T-helper 9 cell (primary cell): ENCODE data around the gene ZFP69.

ENCODE experiments used
- DNase-seq: peaks from one replicate; pipeline ENCODE4 v3.0.0-alpha.2; 2020

ZFP69 gene

GRCh38 chr1:40508375-40509341, 31.6 kb downstream of the ZFP69 start, which contains the start of gene EXO5:
Gene EXO5 (plus strand): TSS chr1:40508767. CDS start chr1:40514545, 5,778 bp downstream.
- peak; percentile 59 for DNase-seq

GRCh38 chr1:40519517-40519916, 42.4 kb downstream of the ZFP69 start:
- no peak for DNase-seq

- no peak for DNase-seq
Observed at GRCh38 chr1:40530735-40531380, 53.8 kb downstream of the ZFP69 start.

GRCh38 chr1:40531381-40532061, 54.4 kb downstream of the ZFP69 start, which contains the start of gene ZNF684:
Gene ZNF684 (plus strand): TSS chr1:40531637. CDS start chr1:40533167, 1,530 bp downstream.
- peak; percentile 68 for DNase-seq

GRCh38 chr1:40532062-40532389, 54.9 kb downstream of the ZFP69 start:
- DNase-seq, result no peak

- DNase-seq, result no peak
Observed at GRCh38 chr1:40532844-40533424, 55.8 kb downstream of the ZFP69 start.

- DNase-seq, result no peak
Observed at GRCh38 chr1:40534589-40534988, 57.5 kb downstream of the ZFP69 start.

GRCh38 chr1:40535732-40536131, 58.6 kb downstream of the ZFP69 start:
- DNase-seq, result no peak

GRCh38 chr1:40539338-40539737, 62.2 kb downstream of the ZFP69 start:
- no peak for DNase-seq
